IPS-15b (cell line): ENCODE measurements around the gene TOMM20.

ENCODE experiments used
- H3K27me3 ChIP-seq: one replicate; pipeline ENCODE4 v1.6.1; 2013; ENCODE audit warnings: low read length; ENCODE audit not compliant: control insufficient read depth, insufficient read depth
- H3K36me3 ChIP-seq: one replicate; pipeline ENCODE4 v1.6.1; 2013; ENCODE audit warnings: low read length; ENCODE audit not compliant: control insufficient read depth, insufficient read depth
- H3K4me1 ChIP-seq: one replicate; pipeline ENCODE4 v1.6.1; 2013; ENCODE audit warnings: mild to moderate bottlenecking, low read length; ENCODE audit not compliant: control insufficient read depth, insufficient read depth
- H3K4me3 ChIP-seq: one replicate; pipeline ENCODE4 v1.5.1; 2013; ENCODE audit warnings: low read depth, low read length
- H3K9ac ChIP-seq: one replicate; pipeline ENCODE4 v1.6.1; 2013; ENCODE audit warnings: low read depth, mild to moderate bottlenecking, low read length
- H3K9me3 ChIP-seq: one replicate; pipeline ENCODE4 v1.6.1; 2013; ENCODE audit warnings: mild to moderate bottlenecking, low read length; ENCODE audit not compliant: control insufficient read depth, insufficient read depth

The TOMM20 gene

GRCh38 chr1:235156740-235157139 is 28.1 kb upstream of the TOMM20 start:
- Histone ChIP-seq H3K9ac (no peak overlapping the region), H3K4me3 (no peak overlapping the region), H3K9me3 (no peaks in the 10 kb centered on the region), H3K4me1 (no peaks in the 10 kb centered on the region), H3K27me3 (no peaks in the 10 kb centered on the region), H3K36me3 (peaks cover 7% of the 10 kb centered on the region)

GRCh38 chr1:235156265-235156664 is 27.6 kb upstream of the TOMM20 start:
- Histone ChIP-seq H3K4me3 (no peak overlapping the region), H3K9ac (no peak overlapping the region), H3K9me3 (no peaks in the 10 kb centered on the region), H3K27me3 (no peaks in the 10 kb centered on the region), H3K4me1 (no peaks in the 10 kb centered on the region), H3K36me3 (peaks cover 9% of the 10 kb centered on the region)

- Histone ChIP-seq H3K27me3 (no peaks in the 10 kb centered on the region), H3K36me3 (peaks cover 8% of the 10 kb centered on the region)
These were observed 23.6 kb upstream of the TOMM20 start for GRCh38 chr1:235152235-235152634.

GRCh38 chr1:235151033-235151432 is 22.4 kb upstream of the TOMM20 start:
- Histone ChIP-seq H3K4me1 (no peaks in the 10 kb centered on the region), H3K36me3 (peaks cover 8% of the 10 kb centered on the region), H3K27me3 (no peaks in the 10 kb centered on the region), H3K4me3 (no peak overlapping the region), H3K9ac (no peak overlapping the region), H3K9me3 (no peaks in the 10 kb centered on the region)

More at GRCh38 chr1:235152235-235152634, 23.6 kb upstream of the TOMM20 start:
- Histone ChIP-seq H3K4me1 (no peaks in the 10 kb centered on the region), H3K4me3 (no peak overlapping the region), H3K9ac (no peak overlapping the region), H3K9me3 (no peaks in the 10 kb centered on the region)

GRCh38 chr1:235149824-235150223 is 21.2 kb upstream of the TOMM20 start:
- peaks cover 8% of the 10 kb centered on the region for H3K36me3 ChIP-seq
- no peaks in the 10 kb centered on the region for H3K4me1 ChIP-seq
- H3K9me3 ChIP-seq = no peaks in the 10 kb centered on the region

GRCh38 chr1:235147269-235147668 is 18.6 kb upstream of the TOMM20 start:
- no peaks in the 10 kb centered on the region for H3K27me3 ChIP-seq
- H3K4me3 ChIP-seq = no peak overlapping the region
- no peak overlapping the region for H3K9ac ChIP-seq
- no peaks in the 10 kb centered on the region for H3K4me1 ChIP-seq
- H3K36me3 ChIP-seq = peaks cover 6% of the 10 kb centered on the region
- no peaks in the 10 kb centered on the region for H3K9me3 ChIP-seq

More at GRCh38 chr1:235149824-235150223, 21.2 kb upstream of the TOMM20 start:
- H3K4me3 ChIP-seq = no peak overlapping the region
- H3K27me3 ChIP-seq = no peaks in the 10 kb centered on the region
- no peak overlapping the region for H3K9ac ChIP-seq

GRCh38 chr1:235145639-235146038 is 17.0 kb upstream of the TOMM20 start:
- H3K36me3 ChIP-seq = no peaks in the 10 kb centered on the region

GRCh38 chr1:235142991-235143390 is 14.4 kb upstream of the TOMM20 start:
- H3K27me3 ChIP-seq = no peaks in the 10 kb centered on the region
- H3K36me3 ChIP-seq = no peaks in the 10 kb centered on the region
- no peaks in the 10 kb centered on the region for H3K4me1 ChIP-seq
- no peaks in the 10 kb centered on the region for H3K9me3 ChIP-seq
- H3K4me3 ChIP-seq = no peak overlapping the region
- H3K9ac ChIP-seq = no peak overlapping the region

More at GRCh38 chr1:235145639-235146038, 17.0 kb upstream of the TOMM20 start:
- no peaks in the 10 kb centered on the region for H3K9me3 ChIP-seq
- H3K4me3 ChIP-seq = no peak overlapping the region
- H3K4me1 ChIP-seq = no peaks in the 10 kb centered on the region
- no peaks in the 10 kb centered on the region for H3K27me3 ChIP-seq
- H3K9ac ChIP-seq = no peak overlapping the region

GRCh38 chr1:235139315-235139714 is 10.7 kb upstream of the TOMM20 start:
- H3K9me3 ChIP-seq = no peaks in the 10 kb centered on the region
- no peaks in the 10 kb centered on the region for H3K27me3 ChIP-seq
- no peak overlapping the region for H3K4me3 ChIP-seq
- H3K4me1 ChIP-seq = no peaks in the 10 kb centered on the region
- peaks cover 3% of the 10 kb centered on the region for H3K36me3 ChIP-seq
- no peak overlapping the region for H3K9ac ChIP-seq

GRCh38 chr1:235138821-235139220 is 10.2 kb upstream of the TOMM20 start:
- Histone ChIP-seq H3K27me3 (no peaks in the 10 kb centered on the region), H3K9me3 (no peaks in the 10 kb centered on the region), H3K36me3 (peaks cover 5% of the 10 kb centered on the region), H3K4me3 (no peak overlapping the region), H3K4me1 (no peaks in the 10 kb centered on the region), H3K9ac (no peak overlapping the region)

- no peaks in the 10 kb centered on the region for H3K9me3 ChIP-seq
- H3K9ac ChIP-seq = no peak overlapping the region
- H3K4me1 ChIP-seq = no peaks in the 10 kb centered on the region
- H3K27me3 ChIP-seq = no peaks in the 10 kb centered on the region
- H3K36me3 ChIP-seq = peaks cover 5% of the 10 kb centered on the region
- no peak overlapping the region for H3K4me3 ChIP-seq
These were observed 7.5 kb upstream of the TOMM20 start for GRCh38 chr1:235136111-235136510.

GRCh38 chr1:235134171-235134570 is 5.5 kb upstream of the TOMM20 start:
- Histone ChIP-seq H3K27me3 (no peaks in the 10 kb centered on the region), H3K9ac (no peak overlapping the region), H3K4me1 (no peaks in the 10 kb centered on the region), H3K9me3 (no peaks in the 10 kb centered on the region), H3K36me3 (peaks cover 5% of the 10 kb centered on the region), H3K4me3 (no peak overlapping the region)
